SK-N-SH (cell line): ENCODE results near the gene PSMB8. TPM values are rescaled to one million over a fixed set of nuclear protein-coding genes. Genes with fewer than 3 reads are reported as not detected.

Experiments
- CTCF ChIA-PET: fragments of 300-600, 350-600 bp; formaldehyde crosslinking; extraction: SDS; loops from one replicate; lab custom pipeline; 2021; lab: Yijun Ruan, JAX
- POLR2A ChIA-PET: fragments of 350-600 bp; sonication (Branson Sonifier 250); formaldehyde crosslinking; extraction: SDS; loops from one replicate; lab custom pipeline; 2020; ENCODE audit warnings: antibody characterized with exemption, inconsistent platforms; lab: Yijun Ruan, JAX
- DNase-seq: peaks from one replicate; pipeline ENCODE4 v3.0.0; 2012
- H2AFZ ChIP-seq: fragments of 200-600 bp; sonication (generic); 2 replicates; pipeline ENCODE4 v1.8.1; 2016; ENCODE audit warnings: antibody characterized with exemption, mild to moderate bottlenecking, low read depth
- H3F3A ChIP-seq: fragments of 200-600 bp; sonication (generic); replicated peaks from 2 replicates; pipeline ENCODE3; 2016; ENCODE audit warnings: antibody characterized with exemption, mild to moderate bottlenecking; ENCODE audit not compliant: insufficient read depth
- H3K27ac ChIP-seq, 2 experiments: fragments of 200-500 bp in 1 of 2; fragments of 200-600 bp in 1 of 2; sonication (Bioruptor generic) in 1 of 2; sonication (generic), shearing (Covaris generic) in 1 of 2; 2 replicates each; pipeline versions ENCODE4 v1.5.1 to v1.6.1; 2014 to 2016; ENCODE audit warnings: low read depth in 2 of 2, inconsistent platforms in 1 of 2, low read length in 1 of 2, mild to moderate bottlenecking in 1 of 2, mixed read lengths in 1 of 2
- H3K27me3 ChIP-seq: fragments of 200-600 bp; sonication (generic), shearing (Covaris generic); 2 replicates; pipeline ENCODE4 v1.6.1; 2016; ENCODE audit warnings: mixed run types; ENCODE audit not compliant: insufficient read depth
- H3K36me3 ChIP-seq, 2 experiments: fragments of 200-500 bp in 1 of 2; fragments of 200-600 bp in 1 of 2; sonication (Bioruptor generic) in 1 of 2; sonication (generic) in 1 of 2; replicated peaks in 1 of 2; 2 replicates each; pipeline versions ENCODE3 to v1.5.1; 2014 to 2016; ENCODE audit warnings: low read length in 1 of 2, mild to moderate bottlenecking in 1 of 2; ENCODE audit not compliant: insufficient read depth in 2 of 2, control insufficient read depth in 1 of 2
- H3K4me1 ChIP-seq, 2 experiments: fragments of 200-500 bp in 1 of 2; fragments of 200-600 bp in 1 of 2; sonication (Bioruptor generic) in 1 of 2; sonication (generic), shearing (Covaris generic) in 1 of 2; 2 replicates each; pipeline versions ENCODE4 v1.5.1 to v1.6.1; 2014 to 2016; ENCODE audit warnings: low read depth in 1 of 2, low read length in 1 of 2, mixed run types in 1 of 2; ENCODE audit not compliant: insufficient read depth in 2 of 2, control insufficient read depth in 1 of 2
- H3K4me2 ChIP-seq: fragments of 200-600 bp; sonication (generic), shearing (Covaris generic); 2 replicates; pipeline ENCODE4 v1.6.1; 2017; ENCODE audit warnings: mixed run types
- H3K4me3 ChIP-seq, 2 experiments: fragments of 200-500 bp in 1 of 2; fragments of 200-600 bp in 1 of 2; sonication (Bioruptor generic) in 1 of 2; sonication (generic), shearing (Covaris generic) in 1 of 2; 2 replicates each; pipeline versions ENCODE4 v1.5.1 to v1.8.1; 2014 to 2016; ENCODE audit warnings: low read depth in 2 of 2, inconsistent platforms in 1 of 2, low read length in 1 of 2, mild to moderate bottlenecking in 1 of 2, mixed read lengths in 1 of 2, moderate library complexity in 1 of 2
- H3K79me2 ChIP-seq: fragments of 200-600 bp; sonication (generic); 2 replicates; pipeline ENCODE4 v1.8.1; 2017; ENCODE audit warnings: mild to moderate bottlenecking; ENCODE audit not compliant: insufficient read depth
- H3K9ac ChIP-seq: fragments of 200-600 bp; sonication (generic); 2 replicates; pipeline ENCODE4 v1.6.1; 2017; ENCODE audit warnings: mixed run types
- H3K9me2 ChIP-seq: fragments of 200-600 bp; sonication (generic); 2 replicates; pipeline ENCODE4 v1.6.1; 2017; ENCODE audit warnings: mixed run types
- H3K9me3 ChIP-seq: fragments of 200-600 bp; sonication (generic); 2 replicates; pipeline ENCODE4 v1.6.1; 2017; ENCODE audit warnings: mixed run types, mild to moderate bottlenecking, moderate library complexity
- H4K20me1 ChIP-seq: fragments of 200-600 bp; sonication (generic); 2 replicates; pipeline ENCODE4 v1.6.1; 2017; ENCODE audit warnings: mild to moderate bottlenecking, mixed run types; ENCODE audit not compliant: insufficient read depth
- EZH2phosphoT487 ChIP-seq: fragments of 200-600 bp; sonication (generic); IDR thresholded peaks from 2 replicates; pipeline ENCODE4 v1.6.1; 2017; ENCODE audit warnings: low read depth, mixed run types, mild to moderate bottlenecking, antibody characterized with exemption, moderate library complexity, borderline replicate concordance
- GABPA ChIP-seq: IDR thresholded peaks from 2 replicates; pipeline ENCODE4 v1.4.0; 2012; ENCODE audit warnings: low read depth, mild to moderate bottlenecking
- JUND ChIP-seq: IDR thresholded peaks from 2 replicates; pipeline ENCODE4 v1.4.0; 2012
- NFIC ChIP-seq: IDR thresholded peaks from 2 replicates; pipeline ENCODE4 v1.4.0; 2012; ENCODE audit warnings: borderline replicate concordance
- NRF1 ChIP-seq: IDR thresholded peaks from 2 replicates; pipeline ENCODE4 v1.6.1; 2012; ENCODE audit warnings: low read depth, mild to moderate bottlenecking, low read length
- POLR2AphosphoS5 ChIP-seq: IDR thresholded peaks from 2 replicates; pipeline ENCODE4 v1.6.1; 2012; ENCODE audit warnings: low read depth, low read length
- RXRA ChIP-seq: IDR thresholded peaks from 2 replicates; pipeline ENCODE4 v1.4.0; 2012; ENCODE audit warnings: low read depth, mild to moderate bottlenecking, borderline replicate concordance
- WGBS: methylation state at CpG from one replicate; pipeline ENCODE4 v1.1.6; 2017; ENCODE audit warnings: low lambda C conversion rate; 5-methylcytosine and 5-hydroxymethylcytosine counted together
- polyA plus RNA-seq, 3 experiments: library from polyadenylated mRNA; depleted of rRNA; stranded (reverse); fragments of >200 nt; gene quantifications; 2 replicates each; pipeline ENCODE4 v1.2.3, GENCODE V29; 2012
- TF ChIP-seq, protein P1 (sequence below): IDR thresholded peaks from 2 replicates; pipeline ENCODE4 v1.4.0; 2012; ENCODE audit warnings: low read depth
- TF ChIP-seq, protein P2 (sequence below): IDR thresholded peaks from 2 replicates; pipeline ENCODE4 v1.4.0; 2012; ENCODE audit warnings: low read depth, borderline replicate concordance
- TF ChIP-seq, protein P3 (sequence below): IDR thresholded peaks from 2 replicates; pipeline ENCODE4; 2012
- TF ChIP-seq, protein P4 (sequence below): IDR thresholded peaks from 2 replicates; pipeline ENCODE4 v1.6.1; 2012; ENCODE audit warnings: mild to moderate bottlenecking, low read depth, low read length, moderate library complexity
- TF ChIP-seq, protein P5 (sequence below): IDR thresholded peaks from 2 replicates; pipeline ENCODE4 v1.4.0; 2012; ENCODE audit warnings: low read depth, borderline replicate concordance

The PSMB8 gene
- polyA plus RNA-seq, 1 of the 3 experiments (the other 2 are of a cell fraction), result 52.8 TPM

DNA sequence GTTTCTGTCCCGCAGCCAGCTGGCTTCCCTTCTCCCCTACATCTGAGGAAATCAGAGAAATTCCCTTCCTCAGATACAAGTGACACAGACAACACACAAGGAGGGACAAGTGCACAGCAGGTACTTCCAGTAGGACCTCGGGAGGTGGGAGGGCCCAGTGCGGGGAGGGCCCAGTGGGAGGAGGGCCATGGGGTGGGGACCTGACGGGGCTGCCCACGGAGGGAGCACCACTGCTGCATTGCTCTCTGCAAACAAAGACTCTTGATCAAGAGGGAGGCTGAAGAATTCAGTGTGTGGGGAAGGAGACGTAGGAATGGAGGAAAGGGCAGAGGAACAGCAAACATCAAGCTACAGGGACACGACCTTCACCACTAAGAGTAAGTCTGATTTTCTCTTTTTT, 14.4 kb downstream of the PSMB8 start:
- H3K4me1 ChIP-seq, result no peaks in the 10 kb centered on the region
- 75% methylated on average over 7 of the region's 7 CpGs for WGBS
- H3K4me3 ChIP-seq, result no peak overlapping the region
- H3K79me2 ChIP-seq, result no peaks in the 10 kb centered on the region
- no peaks in the 10 kb centered on the region for H3F3A ChIP-seq
- no peaks in the 10 kb centered on the region for H3K9me2 ChIP-seq
- H3K27ac ChIP-seq, result no peak overlapping the region
- no peaks in the 10 kb centered on the region for H4K20me1 ChIP-seq
- H3K9me3 ChIP-seq, result no peaks in the 10 kb centered on the region
- ChIA-PET CTCF (interaction anchor here (5.5 to 7.2 kb wide), 2 partner anchors 9 to 40 kb away, joined by 70 to 76 read pairs; partner anchors contain the start of gene TAP2), POLR2A (no interaction called here)
- TF ChIP-seq, protein P1, sequence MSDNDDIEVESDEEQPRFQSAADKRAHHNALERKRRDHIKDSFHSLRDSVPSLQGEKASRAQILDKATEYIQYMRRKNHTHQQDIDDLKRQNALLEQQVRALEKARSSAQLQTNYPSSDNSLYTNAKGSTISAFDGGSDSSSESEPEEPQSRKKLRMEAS, result no peak
- TF ChIP-seq NRF1 (no peak), POLR2AphosphoS5 (no peak), JUND (no peak)
- no peak for DNase-seq
- H3K36me3 ChIP-seq, result peaks cover 8 to 18% of the 10 kb centered on the region in 2 experiments
- no peaks in the 10 kb centered on the region for H3K27me3 ChIP-seq
- no peak overlapping the region for H2AFZ ChIP-seq
- H3K9ac ChIP-seq, result no peak overlapping the region
- H3K4me2 ChIP-seq, result no peak overlapping the region

DNA sequence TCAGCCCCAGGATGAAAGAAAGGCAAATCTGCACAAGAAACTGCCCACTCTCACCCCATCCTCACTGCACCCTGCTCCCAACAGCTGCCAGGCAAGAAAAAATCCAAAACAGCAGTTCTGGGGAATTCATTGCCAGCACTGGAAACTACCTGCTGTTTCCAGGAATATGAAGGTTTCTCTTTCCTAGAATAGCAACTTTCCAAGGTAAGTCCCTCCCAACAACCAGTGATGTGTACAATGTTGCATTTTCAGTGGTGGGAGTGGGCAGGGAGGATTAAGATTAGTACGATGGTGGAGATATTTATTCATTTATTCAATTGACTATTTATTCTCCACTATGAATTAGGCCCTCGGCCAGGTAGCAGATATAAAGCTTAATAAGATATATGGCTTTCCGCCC, 16.8 kb downstream of the PSMB8 start:
- Histone ChIP-seq H3K36me3 (peaks cover 4 to 14% of the 10 kb centered on the region in 2 experiments), H3K4me2 (no peak overlapping the region), H3K27ac (no peak overlapping the region), H3K9me2 (no peaks in the 10 kb centered on the region), H3K4me1 (no peaks in the 10 kb centered on the region), H3K9me3 (no peaks in the 10 kb centered on the region), H3K79me2 (no peaks in the 10 kb centered on the region), H2AFZ (no peak overlapping the region), H3F3A (no peaks in the 10 kb centered on the region), H3K4me3 (no peak overlapping the region), H3K9ac (no peak overlapping the region), H3K27me3 (no peaks in the 10 kb centered on the region; the same call in 1 of the 2 replicates), H4K20me1 (no peaks in the 10 kb centered on the region)
- POLR2A ChIA-PET, result no interaction called here
- TF ChIP-seq, protein P2, sequence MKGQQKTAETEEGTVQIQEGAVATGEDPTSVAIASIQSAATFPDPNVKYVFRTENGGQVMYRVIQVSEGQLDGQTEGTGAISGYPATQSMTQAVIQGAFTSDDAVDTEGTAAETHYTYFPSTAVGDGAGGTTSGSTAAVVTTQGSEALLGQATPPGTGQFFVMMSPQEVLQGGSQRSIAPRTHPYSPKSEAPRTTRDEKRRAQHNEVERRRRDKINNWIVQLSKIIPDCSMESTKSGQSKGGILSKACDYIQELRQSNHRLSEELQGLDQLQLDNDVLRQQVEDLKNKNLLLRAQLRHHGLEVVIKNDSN, result no peak
- no peak for TF ChIP-seq EZH2phosphoT487
- no peak for TF ChIP-seq RXRA
- 74% methylated on average over 3 of the region's 3 CpGs for WGBS
- DNase-seq, result no peak
- CTCF ChIA-PET, result interaction anchor here (1.1 to 7.2 kb wide), 8 partner anchors 11 to 59 kb away, joined by 3 to 76 read pairs (median 4); partner anchors contain the start of genes PSMB9, TAP1 and TAP2

DNA sequence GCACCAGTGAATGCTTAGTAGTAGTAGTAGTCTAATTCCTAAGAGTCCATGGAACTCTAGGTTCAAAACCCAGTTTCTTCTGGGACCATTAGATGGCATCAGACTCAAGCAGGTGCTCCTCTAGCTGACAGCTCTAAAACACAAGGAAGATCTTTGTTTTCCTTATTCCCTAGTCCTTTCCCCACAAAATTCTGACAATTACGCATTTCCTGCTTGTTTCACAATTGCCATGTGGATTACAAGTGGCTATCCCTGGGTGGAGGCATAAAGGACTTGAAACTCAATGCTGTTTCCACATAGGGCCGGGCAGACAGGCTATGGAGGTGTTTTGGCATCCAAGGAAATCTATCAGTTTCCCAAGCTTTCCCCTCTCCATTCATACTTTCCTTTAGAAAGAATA, 17.9 kb downstream of the PSMB8 start:
- Histone ChIP-seq H2AFZ (no peak overlapping the region), H3K4me3 (no peak overlapping the region), H3K9ac (no peak overlapping the region), H3K4me2 (no peak overlapping the region), H3F3A (no peaks in the 10 kb centered on the region), H4K20me1 (no peaks in the 10 kb centered on the region), H3K36me3 (peaks cover 0 to 10% of the 10 kb centered on the region in 2 experiments), H3K4me1 (no peaks in the 10 kb centered on the region), H3K27ac (no peak overlapping the region), H3K9me2 (no peaks in the 10 kb centered on the region), H3K27me3 (no peaks in the 10 kb centered on the region; the same call in 1 of the 2 replicates), H3K79me2 (no peaks in the 10 kb centered on the region), H3K9me3 (no peaks in the 10 kb centered on the region)
- ChIA-PET POLR2A (interaction anchor here (0.6 kb wide), 1 partner anchor 1022 kb away, joined by 3 read pairs; no protein-coding TSS in a partner anchor), CTCF (interaction anchor here (1.3 to 7.2 kb wide), 8 partner anchors 12 to 44 kb away, joined by 3 to 76 read pairs (median 4); partner anchors contain the start of genes PSMB9, TAP1 and TAP2)
- no peak for DNase-seq
- 42% methylated on average over 2 of the region's 2 CpGs for WGBS
- TF ChIP-seq GABPA (no peak), NFIC (no peak)
- TF ChIP-seq, protein P3, sequence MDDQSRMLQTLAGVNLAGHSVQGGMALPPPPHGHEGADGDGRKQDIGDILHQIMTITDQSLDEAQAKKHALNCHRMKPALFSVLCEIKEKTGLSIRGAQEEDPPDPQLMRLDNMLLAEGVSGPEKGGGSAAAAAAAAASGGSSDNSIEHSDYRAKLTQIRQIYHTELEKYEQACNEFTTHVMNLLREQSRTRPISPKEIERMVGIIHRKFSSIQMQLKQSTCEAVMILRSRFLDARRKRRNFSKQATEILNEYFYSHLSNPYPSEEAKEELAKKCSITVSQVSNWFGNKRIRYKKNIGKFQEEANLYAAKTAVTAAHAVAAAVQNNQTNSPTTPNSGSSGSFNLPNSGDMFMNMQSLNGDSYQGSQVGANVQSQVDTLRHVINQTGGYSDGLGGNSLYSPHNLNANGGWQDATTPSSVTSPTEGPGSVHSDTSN, result no peak
- TF ChIP-seq, protein P4, sequence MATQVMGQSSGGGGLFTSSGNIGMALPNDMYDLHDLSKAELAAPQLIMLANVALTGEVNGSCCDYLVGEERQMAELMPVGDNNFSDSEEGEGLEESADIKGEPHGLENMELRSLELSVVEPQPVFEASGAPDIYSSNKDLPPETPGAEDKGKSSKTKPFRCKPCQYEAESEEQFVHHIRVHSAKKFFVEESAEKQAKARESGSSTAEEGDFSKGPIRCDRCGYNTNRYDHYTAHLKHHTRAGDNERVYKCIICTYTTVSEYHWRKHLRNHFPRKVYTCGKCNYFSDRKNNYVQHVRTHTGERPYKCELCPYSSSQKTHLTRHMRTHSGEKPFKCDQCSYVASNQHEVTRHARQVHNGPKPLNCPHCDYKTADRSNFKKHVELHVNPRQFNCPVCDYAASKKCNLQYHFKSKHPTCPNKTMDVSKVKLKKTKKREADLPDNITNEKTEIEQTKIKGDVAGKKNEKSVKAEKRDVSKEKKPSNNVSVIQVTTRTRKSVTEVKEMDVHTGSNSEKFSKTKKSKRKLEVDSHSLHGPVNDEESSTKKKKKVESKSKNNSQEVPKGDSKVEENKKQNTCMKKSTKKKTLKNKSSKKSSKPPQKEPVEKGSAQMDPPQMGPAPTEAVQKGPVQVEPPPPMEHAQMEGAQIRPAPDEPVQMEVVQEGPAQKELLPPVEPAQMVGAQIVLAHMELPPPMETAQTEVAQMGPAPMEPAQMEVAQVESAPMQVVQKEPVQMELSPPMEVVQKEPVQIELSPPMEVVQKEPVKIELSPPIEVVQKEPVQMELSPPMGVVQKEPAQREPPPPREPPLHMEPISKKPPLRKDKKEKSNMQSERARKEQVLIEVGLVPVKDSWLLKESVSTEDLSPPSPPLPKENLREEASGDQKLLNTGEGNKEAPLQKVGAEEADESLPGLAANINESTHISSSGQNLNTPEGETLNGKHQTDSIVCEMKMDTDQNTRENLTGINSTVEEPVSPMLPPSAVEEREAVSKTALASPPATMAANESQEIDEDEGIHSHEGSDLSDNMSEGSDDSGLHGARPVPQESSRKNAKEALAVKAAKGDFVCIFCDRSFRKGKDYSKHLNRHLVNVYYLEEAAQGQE, result no peak
- TF ChIP-seq, protein P5, sequence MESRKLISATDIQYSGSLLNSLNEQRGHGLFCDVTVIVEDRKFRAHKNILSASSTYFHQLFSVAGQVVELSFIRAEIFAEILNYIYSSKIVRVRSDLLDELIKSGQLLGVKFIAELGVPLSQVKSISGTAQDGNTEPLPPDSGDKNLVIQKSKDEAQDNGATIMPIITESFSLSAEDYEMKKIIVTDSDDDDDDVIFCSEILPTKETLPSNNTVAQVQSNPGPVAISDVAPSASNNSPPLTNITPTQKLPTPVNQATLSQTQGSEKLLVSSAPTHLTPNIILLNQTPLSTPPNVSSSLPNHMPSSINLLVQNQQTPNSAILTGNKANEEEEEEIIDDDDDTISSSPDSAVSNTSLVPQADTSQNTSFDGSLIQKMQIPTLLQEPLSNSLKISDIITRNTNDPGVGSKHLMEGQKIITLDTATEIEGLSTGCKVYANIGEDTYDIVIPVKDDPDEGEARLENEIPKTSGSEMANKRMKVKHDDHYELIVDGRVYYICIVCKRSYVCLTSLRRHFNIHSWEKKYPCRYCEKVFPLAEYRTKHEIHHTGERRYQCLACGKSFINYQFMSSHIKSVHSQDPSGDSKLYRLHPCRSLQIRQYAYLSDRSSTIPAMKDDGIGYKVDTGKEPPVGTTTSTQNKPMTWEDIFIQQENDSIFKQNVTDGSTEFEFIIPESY, result no peak
